ENCODE measurements around the gene SUMO3. TPM values are rescaled to one million over a fixed set of nuclear protein-coding genes. Genes with fewer than 3 reads are reported as not detected.

Gene SUMO3
- total and polyA plus RNA-seq, 8 donors, result 14.0 to 29.1 (median 21.7) TPM

- WGBS, 2 donors, result 73 to 93% methylated on average over 21 to 22 of the region's 22 CpGs
- no peaks in the 10 kb centered on the region for H3K4me1 ChIP-seq
- FAIRE-seq (no peak), DNase-seq (peak in 1 of 6 donors; percentile 2), ATAC-seq (no peak)
- TF ChIP-seq CTCF (IDR thresholded peaks at IDR 0.05), result no peak
- H3K4me3 ChIP-seq, result no peak overlapping the region
- H3K9me3 ChIP-seq, result no peaks in the 10 kb centered on the region
- H3K36me3 ChIP-seq, result no peaks in the 10 kb centered on the region
- no peaks in the 10 kb centered on the region for H3K27me3 ChIP-seq
- intact Hi-C loops (cut with DNase I), result no loop called here
- no peak overlapping the region for H3K27ac ChIP-seq
These were observed 58.1 kb downstream of the SUMO3 start for GRCh38 chr21:44759628-44760285.

GRCh38 chr21:44758781-44759627 lies 58.9 kb downstream of the SUMO3 start:
- no peak overlapping the region for H3K4me3 ChIP-seq
- no peaks in the 10 kb centered on the region for H3K9me3 ChIP-seq
- WGBS, 2 donors, result 52 to 68% methylated on average over 22 to 26 of the region's 26 CpGs
- no peak for FAIRE-seq
- no peak for DNase-seq
- H3K4me1 ChIP-seq, result no peaks in the 10 kb centered on the region
- H3K36me3 ChIP-seq, result no peaks in the 10 kb centered on the region
- TF ChIP-seq CTCF (IDR thresholded peaks at IDR 0.05), result no peak
- no peak for ATAC-seq
- intact Hi-C loops (cut with DNase I), result no loop called here
- no peaks in the 10 kb centered on the region for H3K27me3 ChIP-seq
- H3K27ac ChIP-seq, result no peak overlapping the region

- WGBS, 2 donors, result 90 to 98% methylated on average over 8 of the region's 8 CpGs
- no peak for FAIRE-seq
- no peak for ATAC-seq
- Histone ChIP-seq H3K4me3 (no peak overlapping the region), H3K27me3 (no peaks in the 10 kb centered on the region), H3K9me3 (no peaks in the 10 kb centered on the region), H3K27ac (no peak overlapping the region), H3K36me3 (no peaks in the 10 kb centered on the region), H3K4me1 (no peaks in the 10 kb centered on the region)
- TF ChIP-seq CTCF (IDR thresholded peaks at IDR 0.05), result no peak
- no peak for DNase-seq
- intact Hi-C loops (cut with DNase I), result no loop called here
These were observed 59.7 kb downstream of the SUMO3 start for GRCh38 chr21:44758141-44758561.

- H3K9me3 ChIP-seq, result no peaks in the 10 kb centered on the region
- no peak for ATAC-seq
- intact Hi-C loops (cut with DNase I), result no loop called here
- no peak overlapping the region for H3K27ac ChIP-seq
- no peaks in the 10 kb centered on the region for H3K4me1 ChIP-seq
- no peaks in the 10 kb centered on the region for H3K36me3 ChIP-seq
- TF ChIP-seq CTCF (IDR thresholded peaks at IDR 0.05), result no peak
- no peak for DNase-seq
- 79 to 86% methylated on average over 6 of the region's 6 CpGs for WGBS, 2 donors
- no peaks in the 10 kb centered on the region for H3K27me3 ChIP-seq
- H3K4me3 ChIP-seq, result no peak overlapping the region
- no peak for FAIRE-seq
These were observed 60.1 kb downstream of the SUMO3 start for GRCh38 chr21:44757731-44758130.
